Left lung (tissue), 10 donors: Measurements from ENCODE around the gene DYRK1B. TPM values are rescaled to one million over a fixed set of nuclear protein-coding genes. Genes with fewer than 3 reads are reported as not detected.

Experiments used
- ATAC-seq: fragments of 200-7000 bp; cut with Tn5 transposase; one replicate; pipeline ENCODE4 v1.9.1; 2020; ENCODE audit warnings: moderate library complexity
- DNase-seq, 4 donors: peaks; one replicate each; pipeline ENCODE4 v3.0.0-alpha.2; 2013 to 2020
- H3K27ac ChIP-seq, 2 donors: fragments of 200-600 bp; sonication (generic) in 1 of 2; one replicate each; pipeline versions ENCODE4 v1.5.0 to v1.8.0; 2020 to 2021
- H3K27me3 ChIP-seq, 2 donors: fragments of 200-600 bp; sonication (generic) in 1 of 2; one replicate each; pipeline versions ENCODE4 v1.5.0 to v1.8.0; 2020 to 2021
- H3K36me3 ChIP-seq, 2 donors: fragments of 200-600 bp; sonication (generic) in 1 of 2; one replicate each; pipeline versions ENCODE4 v1.5.0 to v1.8.0; 2020 to 2021
- H3K4me1 ChIP-seq, 2 donors: fragments of 200-600 bp; one replicate each; pipeline ENCODE4 v1.8.0; 2021
- H3K4me3 ChIP-seq, 2 donors: fragments of 200-600 bp; sonication (generic) in 1 of 2; one replicate each; pipeline versions ENCODE4 v1.5.0 to v1.8.0; 2020 to 2021; ENCODE audit warnings: mild to moderate bottlenecking in 1 of 2
- H3K9me3 ChIP-seq, 2 donors: fragments of 200-600 bp; sonication (generic) in 1 of 2; one replicate each; pipeline versions ENCODE4 v1.5.0 to v1.8.0; 2020 to 2021
- intact Hi-C, 2 donors: fragments of 100-400 bp; cut with DNase I; formaldehyde crosslinking; loops; one replicate each; pipeline versions ENCODE4 v1.11.2 to v1.14.2; 2022
- polyA plus RNA-seq, 6 donors: library from polyadenylated mRNA; unstranded; fragments of 120-200 nt; gene quantifications; one replicate each; pipeline ENCODE4 v1.2.1, GENCODE V29; 2013; ENCODE audit not compliant: insufficient read length in 6 of 6
- total RNA-seq, 2 donors: library from RNA; stranded (reverse); fragmentation: NEBNext Ultra II Directional; extraction: Animal tissue kit (Norgen Biotek cat#: 25700); gene quantifications; one replicate each; pipeline ENCODE4 v1.2.1, GENCODE V29; 2021
- TF ChIP-seq, protein P1 (sequence below), 2 donors: fragments of 200-600 bp; sonication (generic) in 1 of 2; IDR thresholded peaks; one replicate each; pipeline versions ENCODE4 v1.5.0 to v1.8.0; 2021; ENCODE audit warnings: antibody characterized with exemption in 2 of 2
- donor health status: DM: no; HTN: yes; CAD: no.
- donor health status: DM: no; HTN: no; CAD: no.

DYRK1B gene
- total and polyA plus RNA-seq, 8 donors, result 13.6 to 32.4 (median 26.7) TPM

DNA sequence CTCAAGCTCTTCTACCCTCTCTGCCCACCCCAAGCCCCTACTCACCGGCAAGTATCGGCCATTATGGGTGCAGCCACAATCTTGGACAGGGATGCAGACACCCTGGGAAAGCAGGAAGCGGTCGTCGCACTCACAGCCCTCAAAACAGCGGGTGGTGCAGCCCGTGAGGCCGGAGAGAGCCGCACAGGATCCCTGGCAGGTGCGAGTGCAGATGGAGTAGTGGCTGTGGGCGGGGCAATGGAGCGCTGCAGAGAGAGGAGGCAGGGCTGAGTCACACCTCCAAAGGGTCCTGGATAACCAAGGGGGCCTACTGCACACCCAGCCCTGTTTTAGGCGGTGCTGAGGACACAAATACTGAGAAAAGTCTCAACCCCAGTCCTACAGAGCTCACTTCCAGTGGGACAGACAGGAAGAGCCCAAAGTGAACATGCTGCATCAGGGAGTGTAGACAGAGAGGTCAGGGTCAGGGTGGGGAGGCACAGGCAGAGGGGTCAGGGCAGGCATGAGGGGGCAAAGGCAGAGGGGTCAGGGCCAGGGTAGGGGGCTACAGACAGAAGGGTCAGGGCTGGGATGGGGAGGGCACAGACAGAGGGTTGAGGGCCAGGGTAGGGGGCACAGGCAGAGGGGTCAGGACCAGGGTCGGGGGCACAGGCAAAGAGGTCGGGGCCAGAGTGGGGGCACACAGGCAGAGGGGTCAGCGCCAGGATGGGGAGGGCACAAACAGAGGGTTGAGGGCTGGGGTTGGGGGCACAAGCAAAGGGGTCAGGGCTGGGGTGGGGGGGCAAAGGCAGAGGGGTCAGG lies 36.4 kb upstream of the DYRK1B start:
- Histone ChIP-seq H3K4me1 (no peaks in the 10 kb centered on the region), H3K36me3 (no peaks in the 10 kb centered on the region), H3K4me3 (no peak overlapping the region), H3K27ac (no peak overlapping the region), H3K9me3 (no peaks in the 10 kb centered on the region), H3K27me3 (peaks cover 0 to 8% of the 10 kb centered on the region in 2 donors)
- DNase-seq (no peak), ATAC-seq (no peak)
- intact Hi-C loops, result no loop called here
- TF ChIP-seq, protein P1, sequence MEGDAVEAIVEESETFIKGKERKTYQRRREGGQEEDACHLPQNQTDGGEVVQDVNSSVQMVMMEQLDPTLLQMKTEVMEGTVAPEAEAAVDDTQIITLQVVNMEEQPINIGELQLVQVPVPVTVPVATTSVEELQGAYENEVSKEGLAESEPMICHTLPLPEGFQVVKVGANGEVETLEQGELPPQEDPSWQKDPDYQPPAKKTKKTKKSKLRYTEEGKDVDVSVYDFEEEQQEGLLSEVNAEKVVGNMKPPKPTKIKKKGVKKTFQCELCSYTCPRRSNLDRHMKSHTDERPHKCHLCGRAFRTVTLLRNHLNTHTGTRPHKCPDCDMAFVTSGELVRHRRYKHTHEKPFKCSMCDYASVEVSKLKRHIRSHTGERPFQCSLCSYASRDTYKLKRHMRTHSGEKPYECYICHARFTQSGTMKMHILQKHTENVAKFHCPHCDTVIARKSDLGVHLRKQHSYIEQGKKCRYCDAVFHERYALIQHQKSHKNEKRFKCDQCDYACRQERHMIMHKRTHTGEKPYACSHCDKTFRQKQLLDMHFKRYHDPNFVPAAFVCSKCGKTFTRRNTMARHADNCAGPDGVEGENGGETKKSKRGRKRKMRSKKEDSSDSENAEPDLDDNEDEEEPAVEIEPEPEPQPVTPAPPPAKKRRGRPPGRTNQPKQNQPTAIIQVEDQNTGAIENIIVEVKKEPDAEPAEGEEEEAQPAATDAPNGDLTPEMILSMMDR (IDR thresholded peaks at IDR 0.05), result no peak

DNA sequence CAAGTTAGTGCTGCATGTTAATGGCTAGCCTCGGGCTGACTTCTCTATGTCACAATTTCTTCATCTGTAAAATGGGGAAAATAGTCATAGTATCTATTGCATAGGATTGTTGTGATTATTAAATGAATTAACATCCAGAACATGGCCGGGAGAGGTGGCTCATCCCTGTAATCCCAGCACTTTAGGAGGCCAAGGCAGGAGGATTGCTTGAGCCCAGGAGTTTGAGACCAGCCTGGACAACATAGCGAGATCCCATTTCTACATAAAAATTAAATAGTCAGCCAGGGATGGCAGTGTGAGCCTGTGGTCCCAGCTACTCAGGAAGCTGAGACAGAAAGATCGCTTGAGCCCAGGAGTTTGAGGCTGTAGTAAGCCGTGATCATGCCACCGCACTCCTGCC lies 34.0 kb upstream of the DYRK1B start:
- intact Hi-C loops, result no loop called here
- ATAC-seq, result no peak
- H3K4me1 ChIP-seq, result no peaks in the 10 kb centered on the region
- TF ChIP-seq, protein P1 (IDR thresholded peaks at IDR 0.05), result no peak
- DNase-seq, result no peak
- H3K36me3 ChIP-seq, result no peaks in the 10 kb centered on the region
- H3K9me3 ChIP-seq, result no peaks in the 10 kb centered on the region
- H3K27ac ChIP-seq, result no peak overlapping the region
- no peak overlapping the region for H3K4me3 ChIP-seq
- H3K27me3 ChIP-seq, result no peaks in the 10 kb centered on the region

- ATAC-seq (no peak), DNase-seq (no peak)
- Histone ChIP-seq H3K27me3 (no peaks in the 10 kb centered on the region), H3K4me1 (no peaks in the 10 kb centered on the region), H3K9me3 (no peaks in the 10 kb centered on the region), H3K4me3 (no peak overlapping the region), H3K27ac (no peak overlapping the region), H3K36me3 (no peaks in the 10 kb centered on the region)
- intact Hi-C loops, result no loop called here
- TF ChIP-seq, protein P1 (IDR thresholded peaks at IDR 0.05), result no peak
Measured at GRCh38 chr19:39867133-39867532, 33.2 kb upstream of the DYRK1B start.

GRCh38 chr19:39865953-39866352 lies 32.0 kb upstream of the DYRK1B start:
- intact Hi-C loops, result no loop called here
- TF ChIP-seq, protein P1 (IDR thresholded peaks at IDR 0.05), result no peak
- H3K9me3 ChIP-seq, result no peaks in the 10 kb centered on the region
- DNase-seq, result no peak
- H3K4me3 ChIP-seq, result no peak overlapping the region
- no peaks in the 10 kb centered on the region for H3K4me1 ChIP-seq
- no peaks in the 10 kb centered on the region for H3K36me3 ChIP-seq
- no peak overlapping the region for H3K27ac ChIP-seq
- no peak for ATAC-seq
- no peaks in the 10 kb centered on the region for H3K27me3 ChIP-seq

- Histone ChIP-seq H3K9me3 (no peaks in the 10 kb centered on the region), H3K4me3 (no peak overlapping the region), H3K27ac (no peak overlapping the region), H3K27me3 (no peaks in the 10 kb centered on the region), H3K36me3 (no peaks in the 10 kb centered on the region), H3K4me1 (no peaks in the 10 kb centered on the region)
- intact Hi-C loops, result no loop called here
- TF ChIP-seq, protein P1 (IDR thresholded peaks at IDR 0.05), result no peak
- ATAC-seq (no peak), DNase-seq (no peak)
Measured at GRCh38 chr19:39865186-39865585, 31.2 kb upstream of the DYRK1B start.
